MCF 10A (cell line): ENCODE data around the gene XIAP. TPM values are rescaled to one million over a fixed set of nuclear protein-coding genes. Genes with fewer than 3 reads are reported as not detected.

Experiments used
- BruUV-seq: library from RNA; stranded (reverse); fragments of 400-500 nt; replicated peaks from 2 replicates; lab custom pipeline; 2021; lab: Mats Ljungman, UMichigan
- CTCF ChIA-PET: fragments of 300-600 bp; sonication (Branson Sonifier 250); formaldehyde crosslinking; extraction: SDS; loops from one replicate; lab custom pipeline; 2021; ENCODE audit warnings: antibody characterized with exemption, inconsistent platforms; lab: Yijun Ruan, JAX
- POLR2A ChIA-PET: fragments of 300-600, 350-650 bp; sonication (Branson Sonifier 250); formaldehyde crosslinking; extraction: SDS; loops from one replicate; lab custom pipeline; 2020; ENCODE audit warnings: antibody characterized with exemption, inconsistent platforms; lab: Yijun Ruan, JAX
- DNase-seq: peaks from one replicate; pipeline ENCODE4 v3.0.0-alpha.2; 2018; ENCODE audit not compliant: unreplicated experiment
- H3K27ac Mint-ChIP-seq: one replicate; pipeline ENCODE4 v1.8.0; 2022; ENCODE audit warnings: mild to moderate bottlenecking, low read depth, mixed read lengths; ENCODE audit not compliant: unreplicated experiment
- H3K27me3 Mint-ChIP-seq: one replicate; pipeline ENCODE4 v1.8.0; 2022; ENCODE audit warnings: mixed read lengths; ENCODE audit not compliant: insufficient read depth, unreplicated experiment
- H3K36me3 Mint-ChIP-seq: one replicate; pipeline ENCODE4 v1.8.0; 2022; ENCODE audit warnings: mild to moderate bottlenecking, moderate library complexity, mixed read lengths; ENCODE audit not compliant: insufficient read depth, unreplicated experiment
- H3K4me1 Mint-ChIP-seq: one replicate; pipeline ENCODE4 v1.8.0; 2022; ENCODE audit warnings: mixed read lengths; ENCODE audit not compliant: insufficient read depth, unreplicated experiment
- H3K4me3 Mint-ChIP-seq: one replicate; pipeline ENCODE4 v1.8.0; 2022; ENCODE audit warnings: mild to moderate bottlenecking, moderate library complexity, mixed read lengths; ENCODE audit not compliant: unreplicated experiment
- H3K9me3 Mint-ChIP-seq: one replicate; pipeline ENCODE4 v1.8.0; 2022; ENCODE audit warnings: mixed read lengths; ENCODE audit not compliant: unreplicated experiment
- CTCF ChIP-seq: fragments of 200-600 bp; IDR thresholded peaks from one replicate; pipeline ENCODE4 v1.8.0; 2022; ENCODE audit warnings: antibody characterized with exemption, mild to moderate bottlenecking; ENCODE audit not compliant: unreplicated experiment
- intact Hi-C: fragments of 100-400 bp; cut with micrococcal nuclease; formaldehyde crosslinking; loops from 2 replicates; pipeline ENCODE4 v1.14.1; 2022
- total RNA-seq: library from RNA; stranded (reverse); gene quantifications from 2 replicates; pipeline ENCODE4 v1.2.3, GENCODE V29; 2022

Gene XIAP
- total RNA-seq, 1 experiment from 2014 or later, result 62.9 TPM

GRCh38 chrX:123859409-123859845, 426 bp upstream of the XIAP start:
- Mint-ChIP-seq H3K9me3 (no peaks in the 10 kb centered on the region), H3K36me3 (no peaks in the 10 kb centered on the region), H3K27me3 (no peaks in the 10 kb centered on the region), H3K4me3 (peak overlapping the region; percentile 73), H3K27ac (peak overlapping the region; percentile 73), H3K4me1 (no peaks in the 10 kb centered on the region)
- no peak for TF ChIP-seq CTCF
- BruUV-seq, result no TSS peak
- intact Hi-C loops, result no loop called here
- ChIA-PET CTCF (no interaction called here), POLR2A (interaction anchor here (2.2 to 3.5 kb wide), 3 partner anchors 25 to 103 kb away, joined by 10 to 40 read pairs (median 22); partner anchors contain the start of gene STAG2)
- DNase-seq, result peak; percentile 73

- no TSS peak for BruUV-seq
- CTCF ChIA-PET, result interaction anchor here (1.0 to 1.1 kb wide), 3 partner anchors 27 to 59 kb away, joined by 3 to 8 read pairs (median 3); no protein-coding TSS in a partner anchor
- intact Hi-C loops, result loop anchor here (1.0 kb wide), 1 partner anchor 99 kb away; no protein-coding TSS in a partner anchor
- no peaks in the 10 kb centered on the region for H3K27me3 Mint-ChIP-seq
- H3K4me1 Mint-ChIP-seq, result no peaks in the 10 kb centered on the region
- H3K36me3 Mint-ChIP-seq, result no peaks in the 10 kb centered on the region
- DNase-seq, result peak; percentile 44
- POLR2A ChIA-PET, result interaction anchor here (0.9 to 3.5 kb wide), 6 partner anchors 21 to 170 kb away, joined by 3 to 40 read pairs (median 6); partner anchors contain the start of gene STAG2
- H3K9me3 Mint-ChIP-seq, result no peaks in the 10 kb centered on the region
- H3K27ac Mint-ChIP-seq, result peak overlapping the region; percentile 73
- no peak for TF ChIP-seq CTCF
- H3K4me3 Mint-ChIP-seq, result peak overlapping the region; percentile 73
Measured at GRCh38 chrX:123860983-123861382, 1.1 kb downstream of the XIAP start.

- H3K27ac Mint-ChIP-seq, result no peak overlapping the region
- no peaks in the 10 kb centered on the region for H3K9me3 Mint-ChIP-seq
- BruUV-seq, result no TSS peak
- ChIA-PET POLR2A (no interaction called here), CTCF (interaction anchor here (0.6 to 2.1 kb wide), 3 partner anchors 36 to 1347 kb away, joined by 4 to 9 read pairs (median 4); no protein-coding TSS in a partner anchor)
- peaks cover 26% of the 10 kb centered on the region for H3K36me3 Mint-ChIP-seq
- intact Hi-C loops, result no loop called here
- TF ChIP-seq CTCF, result no peak
- H3K4me3 Mint-ChIP-seq, result no peak overlapping the region
- H3K4me1 Mint-ChIP-seq, result no peaks in the 10 kb centered on the region
- H3K27me3 Mint-ChIP-seq, result no peaks in the 10 kb centered on the region
- DNase-seq, result peak; percentile 13
Measured at GRCh38 chrX:123869488-123869887, 9.6 kb downstream of the XIAP start.

GRCh38 chrX:123871309-123871708, 11.5 kb downstream of the XIAP start:
- no peaks in the 10 kb centered on the region for H3K27me3 Mint-ChIP-seq
- intact Hi-C loops, result no loop called here
- ChIA-PET POLR2A (interaction anchor here (0.6 kb wide), 1 partner anchor 29 kb away, joined by 3 read pairs; no protein-coding TSS in a partner anchor), CTCF (interaction anchor here (0.6 to 1.1 kb wide), 2 partner anchors 13 to 67 kb away, joined by 3 read pairs; no protein-coding TSS in a partner anchor)
- DNase-seq, result no peak
- H3K9me3 Mint-ChIP-seq, result no peaks in the 10 kb centered on the region
- H3K4me3 Mint-ChIP-seq, result no peak overlapping the region
- H3K4me1 Mint-ChIP-seq, result no peaks in the 10 kb centered on the region
- H3K36me3 Mint-ChIP-seq, result peaks cover 32% of the 10 kb centered on the region
- H3K27ac Mint-ChIP-seq, result no peak overlapping the region
- BruUV-seq, result no TSS peak
- no peak for TF ChIP-seq CTCF
